C4-2B (cell line): ENCODE measurements around the gene ARHGAP15.

ENCODE experiments used
- CTCF ChIP-seq: fragments of 450-650 bp; conservative IDR thresholded peaks from 2 replicates; pipeline ENCODE4 v1.5.1; 2017; ENCODE audit warnings: mild to moderate bottlenecking
- ZFX ChIP-seq: fragments of 450-650 bp; IDR thresholded peaks from 2 replicates; pipeline ENCODE4 v1.6.1; 2017

- TF ChIP-seq CTCF: no peak
- TF ChIP-seq ZFX: no peak
These were observed 500.1 kb downstream of the ARHGAP15 start for GRCh38 chr2:143629340-143629739.
